Retinal pigment epithelial cell (primary cell): ENCODE measurements around the gene AGAP1.

Experiments
- DNase-seq: peaks from one replicate; pipeline ENCODE4 v3.0.0-alpha.2; 2010; ENCODE audit warnings: low read depth
- H3K4me3 ChIP-seq: 2 replicates; pipeline ENCODE4 v1.5.1; 2011; ENCODE audit warnings: mild to moderate bottlenecking, low read length, control low read depth, moderate library complexity
- TF ChIP-seq, protein P1 (sequence below): conservative IDR thresholded peaks from 2 replicates; pipeline ENCODE4 v1.5.1; 2011; ENCODE audit warnings: low read depth, low read length, control low read depth, inconsistent platforms

AGAP1 gene

DNA sequence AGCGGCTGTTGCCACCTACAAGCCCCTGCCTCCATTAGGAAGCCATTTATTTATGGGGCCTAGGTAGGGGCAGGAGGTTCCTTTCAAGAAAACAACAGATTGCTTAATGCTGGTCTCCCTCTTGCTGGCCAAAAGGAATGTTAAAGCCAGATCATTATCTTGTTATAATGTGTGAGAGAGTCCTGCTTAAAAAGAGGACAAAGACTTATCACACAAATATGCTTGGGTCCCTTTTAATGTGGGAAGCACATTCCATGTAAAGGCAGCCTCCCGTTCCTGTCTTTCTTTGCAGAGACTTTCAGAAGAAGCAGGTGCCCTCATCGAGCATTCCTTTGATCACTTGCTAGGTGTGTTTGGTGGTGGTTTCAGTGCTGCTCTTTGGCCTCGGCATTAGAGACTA lies 76.4 kb downstream of the AGAP1 start:
- TF ChIP-seq, protein P1, sequence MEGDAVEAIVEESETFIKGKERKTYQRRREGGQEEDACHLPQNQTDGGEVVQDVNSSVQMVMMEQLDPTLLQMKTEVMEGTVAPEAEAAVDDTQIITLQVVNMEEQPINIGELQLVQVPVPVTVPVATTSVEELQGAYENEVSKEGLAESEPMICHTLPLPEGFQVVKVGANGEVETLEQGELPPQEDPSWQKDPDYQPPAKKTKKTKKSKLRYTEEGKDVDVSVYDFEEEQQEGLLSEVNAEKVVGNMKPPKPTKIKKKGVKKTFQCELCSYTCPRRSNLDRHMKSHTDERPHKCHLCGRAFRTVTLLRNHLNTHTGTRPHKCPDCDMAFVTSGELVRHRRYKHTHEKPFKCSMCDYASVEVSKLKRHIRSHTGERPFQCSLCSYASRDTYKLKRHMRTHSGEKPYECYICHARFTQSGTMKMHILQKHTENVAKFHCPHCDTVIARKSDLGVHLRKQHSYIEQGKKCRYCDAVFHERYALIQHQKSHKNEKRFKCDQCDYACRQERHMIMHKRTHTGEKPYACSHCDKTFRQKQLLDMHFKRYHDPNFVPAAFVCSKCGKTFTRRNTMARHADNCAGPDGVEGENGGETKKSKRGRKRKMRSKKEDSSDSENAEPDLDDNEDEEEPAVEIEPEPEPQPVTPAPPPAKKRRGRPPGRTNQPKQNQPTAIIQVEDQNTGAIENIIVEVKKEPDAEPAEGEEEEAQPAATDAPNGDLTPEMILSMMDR = no peak
- H3K4me3 ChIP-seq = no peak overlapping the region
- DNase-seq = no peak

DNA sequence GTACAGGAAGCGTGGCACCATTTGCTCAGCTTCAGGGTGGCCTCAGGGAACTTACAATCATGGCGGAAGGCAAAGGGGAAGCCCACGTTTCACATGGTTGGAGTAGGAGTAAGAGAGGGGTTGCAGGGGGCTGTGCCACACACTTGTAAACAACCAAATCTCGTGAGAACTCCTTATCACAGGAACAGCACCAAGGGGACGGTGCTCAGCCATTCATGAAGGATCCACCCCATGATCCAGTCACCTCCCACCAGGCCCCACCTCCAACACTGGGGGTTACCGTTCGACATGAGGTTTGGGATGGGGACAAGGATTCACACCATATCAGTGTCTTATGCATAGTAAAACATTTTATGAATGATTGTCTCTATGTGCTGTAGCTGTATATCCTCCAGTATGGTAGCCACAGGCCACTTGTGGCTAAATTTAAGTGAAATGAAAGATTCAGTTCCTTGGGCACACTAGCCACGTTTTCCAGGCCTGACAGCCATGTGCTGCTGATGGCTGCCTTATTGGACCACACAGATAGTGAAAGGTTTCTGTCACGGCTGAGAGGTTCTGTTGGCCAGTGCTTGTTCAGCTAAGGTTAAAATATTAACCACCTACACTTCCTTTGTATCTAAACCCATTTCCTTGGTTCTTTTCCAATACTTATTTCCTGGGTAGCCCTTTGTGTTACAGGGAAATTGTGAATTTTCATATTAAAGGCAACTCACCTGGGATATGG lies 77.3 kb downstream of the AGAP1 start:
- no peak for DNase-seq
- H3K4me3 ChIP-seq = no peak overlapping the region
- TF ChIP-seq, protein P1 = no peak

DNA sequence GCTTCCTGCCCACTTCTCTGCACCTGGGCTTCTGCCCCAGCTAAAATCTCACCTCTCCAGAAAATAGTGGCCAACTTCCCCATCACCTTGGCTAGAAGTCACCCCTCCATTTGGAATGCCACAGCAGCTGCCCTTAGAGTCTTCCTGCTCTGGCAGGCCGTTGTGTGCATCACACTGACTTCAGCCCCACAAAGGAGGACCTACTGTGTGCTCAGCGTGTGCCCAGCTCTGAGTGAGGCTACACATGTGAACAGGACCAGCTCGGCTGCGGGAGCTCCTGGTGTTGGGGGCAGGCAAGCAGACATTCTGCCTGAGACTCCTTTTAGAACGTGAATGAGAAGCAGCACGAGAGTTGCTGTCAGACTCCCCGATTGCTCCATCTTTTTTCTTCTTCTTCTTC lies 78.7 kb downstream of the AGAP1 start:
- H3K4me3 ChIP-seq = no peak overlapping the region
- DNase-seq = no peak
- TF ChIP-seq, protein P1 = no peak

DNA sequence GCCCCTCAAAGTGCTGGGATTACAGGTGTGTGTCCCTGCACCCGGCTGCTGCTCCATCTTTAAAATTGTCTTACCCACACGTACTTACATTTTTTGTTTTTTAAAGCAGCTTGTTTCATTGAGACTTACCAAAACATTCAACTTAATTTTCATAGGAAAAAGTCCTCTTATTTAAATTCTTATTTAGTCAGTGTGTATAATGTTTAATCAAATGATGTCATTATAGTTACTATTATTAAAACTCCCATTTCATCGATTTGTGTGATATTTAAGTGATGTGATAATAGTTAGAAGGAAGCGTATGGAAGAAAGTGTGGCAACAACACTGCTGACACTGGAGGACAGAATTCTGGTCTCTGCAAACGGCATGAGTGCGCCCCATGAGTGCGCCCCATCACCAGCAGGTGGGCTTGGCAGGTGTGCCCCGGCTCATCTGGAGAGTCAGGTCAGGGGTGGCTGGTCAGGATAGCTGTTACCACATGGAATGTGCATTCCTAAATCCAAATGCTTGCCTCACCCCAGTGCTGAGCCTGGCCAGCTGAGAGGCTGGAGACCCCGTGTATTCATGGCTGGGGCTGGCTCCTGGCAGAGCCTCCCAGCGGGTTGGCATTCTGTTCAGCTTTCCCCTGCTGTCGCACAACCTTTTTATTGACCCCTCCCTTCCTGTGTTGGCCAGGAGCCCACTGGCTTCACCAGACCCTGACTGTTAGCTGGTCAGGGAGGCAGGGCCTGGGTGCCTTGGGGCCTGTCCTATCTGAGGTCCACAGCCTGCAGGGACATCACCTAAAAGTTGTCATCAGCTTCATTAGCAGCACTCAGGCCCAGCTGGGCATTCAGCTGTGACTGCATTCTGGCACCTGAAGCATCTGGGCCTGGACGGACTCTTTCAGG lies 79.7 kb downstream of the AGAP1 start:
- TF ChIP-seq, protein P1 = no peak
- no peak overlapping the region for H3K4me3 ChIP-seq

DNA sequence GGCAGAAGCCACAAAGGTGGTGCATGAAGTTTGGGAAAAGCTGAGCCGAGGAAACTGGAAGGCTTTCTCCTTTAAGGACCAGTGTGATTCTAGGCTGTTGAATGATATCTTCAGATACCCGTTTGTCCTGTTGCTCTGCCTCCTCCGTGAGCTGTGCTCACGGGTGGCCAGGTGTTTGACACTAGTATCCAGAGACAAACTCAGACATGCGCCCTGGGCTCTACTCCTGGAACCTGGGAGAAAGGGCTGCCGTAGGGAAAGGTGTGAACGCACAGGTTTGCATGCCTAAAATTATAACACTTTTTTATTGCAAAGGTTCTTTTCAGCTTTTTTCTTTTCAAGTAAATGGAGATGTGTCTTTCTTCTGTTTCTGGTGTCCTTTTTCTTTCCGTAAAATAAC lies 81.6 kb downstream of the AGAP1 start:
- no peak overlapping the region for H3K4me3 ChIP-seq
- TF ChIP-seq, protein P1 = no peak
- no peak for DNase-seq

More for the DNA sequence above, 79.7 kb downstream of the AGAP1 start:
- DNase-seq = no peak

DNA sequence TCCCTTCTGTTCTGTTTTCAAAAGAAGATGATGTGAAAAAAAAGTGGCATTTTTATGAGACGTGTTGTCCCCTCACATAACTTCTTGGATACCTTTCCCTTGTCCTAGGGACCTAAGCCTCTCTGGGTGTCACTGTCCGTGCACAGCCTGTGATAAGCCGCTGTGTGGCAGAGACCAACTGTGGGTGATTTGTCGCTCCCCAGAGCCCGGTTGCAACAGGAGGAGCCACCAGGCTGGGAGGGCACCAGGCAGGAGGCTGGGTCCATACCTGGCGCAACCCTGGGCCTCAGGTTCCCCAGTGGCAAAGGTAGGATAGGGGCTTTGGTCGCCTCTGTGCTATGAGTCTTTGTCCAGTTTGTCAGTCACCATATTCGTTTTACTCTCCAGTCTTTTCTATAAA lies 82.1 kb downstream of the AGAP1 start:
- H3K4me3 ChIP-seq = no peak overlapping the region
- no peak for DNase-seq
- TF ChIP-seq, protein P1 = no peak
